Measurements from ENCODE around the gene CD52.

DNA sequence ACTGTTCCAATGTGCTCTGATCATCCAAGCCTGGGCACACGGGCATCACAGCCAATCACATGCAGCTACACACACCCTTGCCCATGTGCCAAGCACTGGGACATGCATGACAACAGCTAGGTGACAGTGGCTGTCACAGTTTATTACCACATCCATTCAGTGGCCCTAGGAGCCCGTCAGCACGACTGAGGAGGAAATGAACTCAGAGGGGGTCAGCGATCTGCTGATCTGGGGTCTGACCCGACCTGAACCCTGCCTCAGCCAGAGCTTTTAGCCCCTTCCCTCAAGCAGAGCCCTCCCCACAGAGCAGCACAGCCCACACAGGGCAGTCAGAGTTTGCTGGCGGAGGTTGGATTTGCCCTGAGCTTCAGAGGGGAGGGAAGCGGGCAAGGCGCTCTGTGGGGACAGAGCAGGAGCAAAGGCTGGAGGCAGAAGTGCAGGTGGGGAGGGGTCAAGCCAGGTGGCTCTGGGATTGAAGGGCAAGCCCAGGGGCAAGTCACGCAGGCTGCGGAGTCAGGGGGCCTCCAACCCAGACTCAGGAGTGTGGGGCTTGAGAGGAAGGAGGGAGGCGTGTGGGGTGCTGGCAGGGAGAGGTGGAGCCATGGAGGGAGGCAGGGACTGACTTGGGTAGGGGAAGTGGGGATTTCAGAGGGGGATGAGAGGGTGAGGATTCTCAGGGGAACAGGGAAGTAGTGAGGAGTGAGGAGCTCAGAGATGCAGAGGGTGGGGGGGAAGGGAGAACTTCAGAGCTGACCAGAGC lies 27.5 kb upstream of the CD52 start:
- TF ChIP-seq, protein P1, sequence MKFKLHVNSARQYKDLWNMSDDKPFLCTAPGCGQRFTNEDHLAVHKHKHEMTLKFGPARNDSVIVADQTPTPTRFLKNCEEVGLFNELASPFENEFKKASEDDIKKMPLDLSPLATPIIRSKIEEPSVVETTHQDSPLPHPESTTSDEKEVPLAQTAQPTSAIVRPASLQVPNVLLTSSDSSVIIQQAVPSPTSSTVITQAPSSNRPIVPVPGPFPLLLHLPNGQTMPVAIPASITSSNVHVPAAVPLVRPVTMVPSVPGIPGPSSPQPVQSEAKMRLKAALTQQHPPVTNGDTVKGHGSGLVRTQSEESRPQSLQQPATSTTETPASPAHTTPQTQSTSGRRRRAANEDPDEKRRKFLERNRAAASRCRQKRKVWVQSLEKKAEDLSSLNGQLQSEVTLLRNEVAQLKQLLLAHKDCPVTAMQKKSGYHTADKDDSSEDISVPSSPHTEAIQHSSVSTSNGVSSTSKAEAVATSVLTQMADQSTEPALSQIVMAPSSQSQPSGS (CRISPR knock-in tag; IDR thresholded peaks at IDR 0.05; ENCODE audit: borderline replicate concordance, low read depth) = no peak
- TF ChIP-seq EMX1 (CRISPR knock-in tag; IDR thresholded peaks at IDR 0.05) = no peak
- TF ChIP-seq, protein P2, sequence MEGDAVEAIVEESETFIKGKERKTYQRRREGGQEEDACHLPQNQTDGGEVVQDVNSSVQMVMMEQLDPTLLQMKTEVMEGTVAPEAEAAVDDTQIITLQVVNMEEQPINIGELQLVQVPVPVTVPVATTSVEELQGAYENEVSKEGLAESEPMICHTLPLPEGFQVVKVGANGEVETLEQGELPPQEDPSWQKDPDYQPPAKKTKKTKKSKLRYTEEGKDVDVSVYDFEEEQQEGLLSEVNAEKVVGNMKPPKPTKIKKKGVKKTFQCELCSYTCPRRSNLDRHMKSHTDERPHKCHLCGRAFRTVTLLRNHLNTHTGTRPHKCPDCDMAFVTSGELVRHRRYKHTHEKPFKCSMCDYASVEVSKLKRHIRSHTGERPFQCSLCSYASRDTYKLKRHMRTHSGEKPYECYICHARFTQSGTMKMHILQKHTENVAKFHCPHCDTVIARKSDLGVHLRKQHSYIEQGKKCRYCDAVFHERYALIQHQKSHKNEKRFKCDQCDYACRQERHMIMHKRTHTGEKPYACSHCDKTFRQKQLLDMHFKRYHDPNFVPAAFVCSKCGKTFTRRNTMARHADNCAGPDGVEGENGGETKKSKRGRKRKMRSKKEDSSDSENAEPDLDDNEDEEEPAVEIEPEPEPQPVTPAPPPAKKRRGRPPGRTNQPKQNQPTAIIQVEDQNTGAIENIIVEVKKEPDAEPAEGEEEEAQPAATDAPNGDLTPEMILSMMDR (IDR thresholded peaks at IDR 0.05) = no peak
- TF ChIP-seq TP53 (CRISPR knock-in tag; IDR thresholded peaks at IDR 0.05) = no peak
- TF ChIP-seq, protein P3, sequence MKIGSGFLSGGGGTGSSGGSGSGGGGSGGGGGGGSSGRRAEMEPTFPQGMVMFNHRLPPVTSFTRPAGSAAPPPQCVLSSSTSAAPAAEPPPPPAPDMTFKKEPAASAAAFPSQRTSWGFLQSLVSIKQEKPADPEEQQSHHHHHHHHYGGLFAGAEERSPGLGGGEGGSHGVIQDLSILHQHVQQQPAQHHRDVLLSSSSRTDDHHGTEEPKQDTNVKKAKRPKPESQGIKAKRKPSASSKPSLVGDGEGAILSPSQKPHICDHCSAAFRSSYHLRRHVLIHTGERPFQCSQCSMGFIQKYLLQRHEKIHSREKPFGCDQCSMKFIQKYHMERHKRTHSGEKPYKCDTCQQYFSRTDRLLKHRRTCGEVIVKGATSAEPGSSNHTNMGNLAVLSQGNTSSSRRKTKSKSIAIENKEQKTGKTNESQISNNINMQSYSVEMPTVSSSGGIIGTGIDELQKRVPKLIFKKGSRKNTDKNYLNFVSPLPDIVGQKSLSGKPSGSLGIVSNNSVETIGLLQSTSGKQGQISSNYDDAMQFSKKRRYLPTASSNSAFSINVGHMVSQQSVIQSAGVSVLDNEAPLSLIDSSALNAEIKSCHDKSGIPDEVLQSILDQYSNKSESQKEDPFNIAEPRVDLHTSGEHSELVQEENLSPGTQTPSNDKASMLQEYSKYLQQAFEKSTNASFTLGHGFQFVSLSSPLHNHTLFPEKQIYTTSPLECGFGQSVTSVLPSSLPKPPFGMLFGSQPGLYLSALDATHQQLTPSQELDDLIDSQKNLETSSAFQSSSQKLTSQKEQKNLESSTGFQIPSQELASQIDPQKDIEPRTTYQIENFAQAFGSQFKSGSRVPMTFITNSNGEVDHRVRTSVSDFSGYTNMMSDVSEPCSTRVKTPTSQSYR (CRISPR knock-in tag; IDR thresholded peaks at IDR 0.05) = no peak
- no peak for TF ChIP-seq ZNF121 (CRISPR knock-in tag; IDR thresholded peaks at IDR 0.05)
- TF ChIP-seq NR3C1 (CRISPR knock-in tag; conservative IDR thresholded peaks at IDR 0.05; ENCODE audit: low read depth) = no peak
- TF ChIP-seq, protein P4, sequence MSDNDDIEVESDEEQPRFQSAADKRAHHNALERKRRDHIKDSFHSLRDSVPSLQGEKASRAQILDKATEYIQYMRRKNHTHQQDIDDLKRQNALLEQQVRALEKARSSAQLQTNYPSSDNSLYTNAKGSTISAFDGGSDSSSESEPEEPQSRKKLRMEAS (CRISPR knock-in tag; IDR thresholded peaks at IDR 0.05) = 0 out of 2 replicates have a peak, but pooled peaks have one; percentile 6
- TF ChIP-seq, protein P5, sequence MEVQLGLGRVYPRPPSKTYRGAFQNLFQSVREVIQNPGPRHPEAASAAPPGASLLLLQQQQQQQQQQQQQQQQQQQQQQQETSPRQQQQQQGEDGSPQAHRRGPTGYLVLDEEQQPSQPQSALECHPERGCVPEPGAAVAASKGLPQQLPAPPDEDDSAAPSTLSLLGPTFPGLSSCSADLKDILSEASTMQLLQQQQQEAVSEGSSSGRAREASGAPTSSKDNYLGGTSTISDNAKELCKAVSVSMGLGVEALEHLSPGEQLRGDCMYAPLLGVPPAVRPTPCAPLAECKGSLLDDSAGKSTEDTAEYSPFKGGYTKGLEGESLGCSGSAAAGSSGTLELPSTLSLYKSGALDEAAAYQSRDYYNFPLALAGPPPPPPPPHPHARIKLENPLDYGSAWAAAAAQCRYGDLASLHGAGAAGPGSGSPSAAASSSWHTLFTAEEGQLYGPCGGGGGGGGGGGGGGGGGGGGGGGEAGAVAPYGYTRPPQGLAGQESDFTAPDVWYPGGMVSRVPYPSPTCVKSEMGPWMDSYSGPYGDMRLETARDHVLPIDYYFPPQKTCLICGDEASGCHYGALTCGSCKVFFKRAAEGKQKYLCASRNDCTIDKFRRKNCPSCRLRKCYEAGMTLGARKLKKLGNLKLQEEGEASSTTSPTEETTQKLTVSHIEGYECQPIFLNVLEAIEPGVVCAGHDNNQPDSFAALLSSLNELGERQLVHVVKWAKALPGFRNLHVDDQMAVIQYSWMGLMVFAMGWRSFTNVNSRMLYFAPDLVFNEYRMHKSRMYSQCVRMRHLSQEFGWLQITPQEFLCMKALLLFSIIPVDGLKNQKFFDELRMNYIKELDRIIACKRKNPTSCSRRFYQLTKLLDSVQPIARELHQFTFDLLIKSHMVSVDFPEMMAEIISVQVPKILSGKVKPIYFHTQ (CRISPR knock-in tag; IDR thresholded peaks at IDR 0.05) = no peak

All from WTC11 (cell line).